Fibroblast of peridontal ligament (primary cell): ENCODE data around the gene SLC6A1.

Source experiments
- DNase-seq: peaks from one replicate; pipeline ENCODE4 v3.0.0-alpha.2; 2010; ENCODE audit errors: extremely low read depth

The SLC6A1 gene

GRCh38 chr3:11019116-11019819 is 26.7 kb downstream of the SLC6A1 start:
- no peak for DNase-seq

- no peak for DNase-seq
These were observed 28.2 kb downstream of the SLC6A1 start for GRCh38 chr3:11020764-11021163.

GRCh38 chr3:11021611-11022011 is 29.1 kb downstream of the SLC6A1 start:
- DNase-seq: no peak

DNA sequence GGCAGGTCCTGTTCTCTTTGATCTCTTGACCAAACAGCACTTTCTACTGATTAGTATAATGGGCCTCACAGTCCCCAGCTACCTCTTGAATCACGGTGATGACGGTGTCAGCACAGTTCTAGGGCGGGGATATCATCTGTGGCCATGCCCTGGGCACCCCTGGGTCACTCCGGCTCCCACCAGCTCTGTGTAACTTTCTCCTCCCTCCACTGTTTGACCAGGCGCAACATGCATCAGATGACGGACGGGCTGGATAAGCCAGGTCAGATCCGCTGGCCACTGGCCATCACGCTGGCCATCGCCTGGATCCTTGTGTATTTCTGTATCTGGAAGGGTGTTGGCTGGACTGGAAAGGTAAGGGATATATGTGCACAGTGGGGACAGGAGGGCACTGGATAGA is 29.6 kb downstream of the SLC6A1 start:
- no peak for DNase-seq

DNA sequence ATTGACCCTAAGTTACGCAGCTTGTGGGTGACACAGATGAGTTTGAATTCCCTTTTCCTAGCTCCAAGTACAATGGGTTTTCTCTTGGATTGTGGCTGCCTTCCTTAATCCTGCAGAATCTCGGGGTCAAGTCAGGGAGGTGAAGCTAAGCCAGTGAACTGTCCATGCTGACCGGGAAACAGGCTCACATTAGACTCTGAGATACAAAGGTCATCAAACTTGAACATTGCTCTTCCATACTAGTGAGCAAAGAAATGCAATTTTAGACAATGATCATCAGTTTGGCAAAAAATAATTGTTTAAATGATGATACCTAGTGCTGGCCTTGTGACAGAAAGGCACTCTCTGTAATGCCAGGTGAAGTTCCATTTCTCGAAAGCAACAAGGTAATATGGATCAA is 31.6 kb downstream of the SLC6A1 start:
- no peak for DNase-seq

- no peak for DNase-seq
These were observed 37.4 kb downstream of the SLC6A1 start for GRCh38 chr3:11029948-11030347.

GRCh38 chr3:11033871-11034270 is 41.3 kb downstream of the SLC6A1 start:
- DNase-seq: no peak

GRCh38 chr3:11034309-11034985 is 41.9 kb downstream of the SLC6A1 start:
- no peak for DNase-seq

DNA sequence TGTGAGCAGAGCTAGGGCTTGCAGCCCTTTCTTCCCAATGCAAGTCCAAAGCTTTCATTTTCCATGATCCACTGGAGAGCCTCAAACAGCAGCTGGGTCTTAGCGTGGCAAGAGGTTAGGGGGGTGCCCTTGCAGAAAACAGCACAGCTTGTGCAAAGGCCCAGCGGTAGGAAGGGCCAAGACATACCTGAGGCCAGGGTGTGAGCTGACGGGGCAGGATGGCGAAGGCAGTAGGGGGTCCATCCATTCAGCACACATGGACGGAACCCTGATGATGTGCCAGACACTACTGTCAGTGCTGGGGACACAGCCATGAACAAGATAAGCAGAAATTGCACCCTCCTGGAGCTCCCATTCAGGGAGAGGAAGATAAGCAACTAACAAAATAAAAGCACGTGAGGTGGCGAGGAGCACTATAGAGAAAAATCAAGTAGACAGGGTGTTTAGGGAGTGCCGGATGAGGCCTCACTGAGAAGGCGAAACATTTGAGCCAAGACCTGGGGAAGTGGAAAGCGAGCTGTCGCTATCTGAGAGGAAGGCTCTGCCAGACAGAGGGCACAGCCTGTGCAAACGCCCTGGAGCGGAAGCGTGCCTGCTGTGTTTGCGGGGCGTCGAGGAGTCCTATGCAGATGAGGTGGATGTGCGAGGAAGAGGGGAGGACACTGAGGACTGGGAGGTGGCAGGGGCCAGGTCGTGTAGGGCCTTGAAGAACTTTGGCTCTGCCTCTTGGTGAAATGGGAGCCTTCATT is 43.4 kb downstream of the SLC6A1 start:
- DNase-seq: no peak

DNA sequence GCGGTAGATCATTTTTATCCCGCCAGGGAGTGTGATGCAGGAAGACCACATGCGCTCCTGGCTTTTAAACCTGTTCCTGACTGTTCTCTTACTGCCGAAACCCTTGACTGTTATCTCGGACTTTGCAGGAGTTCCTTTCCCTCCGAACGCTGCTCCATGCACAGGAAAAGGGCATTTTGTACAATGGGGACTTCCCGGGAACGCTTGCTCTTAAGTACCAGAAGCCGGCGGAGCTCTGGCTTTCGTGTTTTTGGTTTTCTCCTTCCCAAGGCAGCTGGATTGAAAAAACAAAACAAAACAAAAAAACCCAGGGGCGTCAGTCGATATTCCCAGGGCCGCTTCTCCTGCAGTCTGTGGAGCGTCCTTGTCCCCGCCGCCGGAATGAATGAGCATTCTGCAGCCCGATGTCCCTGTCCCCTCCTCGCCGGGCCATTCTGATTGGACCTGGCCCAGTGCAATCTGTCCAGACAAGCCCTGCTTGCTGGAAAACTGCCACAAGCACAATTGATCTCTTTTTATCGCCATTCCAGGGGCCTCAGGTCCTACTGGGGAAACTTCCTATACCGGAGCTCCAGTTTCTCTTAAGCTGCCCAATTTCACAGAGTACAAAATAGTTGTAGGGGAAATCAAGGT is 44.8 kb downstream of the SLC6A1 start:
- no peak for DNase-seq

DNA sequence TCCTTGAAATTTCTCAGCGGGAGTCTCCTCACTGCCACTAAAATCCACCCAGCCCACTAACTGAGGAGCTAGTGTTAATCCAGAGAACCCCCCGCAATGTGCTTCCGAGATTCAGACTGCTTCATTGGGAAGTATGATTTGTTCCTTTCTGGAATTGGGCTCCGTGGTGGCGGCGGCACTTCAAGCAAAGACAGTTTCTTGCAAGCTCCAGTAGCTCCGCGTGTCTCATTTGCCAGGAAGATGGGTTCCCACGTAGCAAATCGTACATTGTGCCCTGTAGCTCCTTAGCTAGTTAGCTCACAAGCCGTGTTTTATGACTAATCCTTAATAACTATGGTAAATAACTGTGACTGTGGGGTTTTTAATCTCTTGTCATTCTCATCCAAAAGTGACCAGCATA is 45.4 kb downstream of the SLC6A1 start:
- no peak for DNase-seq

- no peak for DNase-seq
These were observed 53.0 kb downstream of the SLC6A1 start for GRCh38 chr3:11045536-11045935.

- no peak for DNase-seq
These were observed 55.0 kb downstream of the SLC6A1 start for GRCh38 chr3:11047500-11047899.

DNA sequence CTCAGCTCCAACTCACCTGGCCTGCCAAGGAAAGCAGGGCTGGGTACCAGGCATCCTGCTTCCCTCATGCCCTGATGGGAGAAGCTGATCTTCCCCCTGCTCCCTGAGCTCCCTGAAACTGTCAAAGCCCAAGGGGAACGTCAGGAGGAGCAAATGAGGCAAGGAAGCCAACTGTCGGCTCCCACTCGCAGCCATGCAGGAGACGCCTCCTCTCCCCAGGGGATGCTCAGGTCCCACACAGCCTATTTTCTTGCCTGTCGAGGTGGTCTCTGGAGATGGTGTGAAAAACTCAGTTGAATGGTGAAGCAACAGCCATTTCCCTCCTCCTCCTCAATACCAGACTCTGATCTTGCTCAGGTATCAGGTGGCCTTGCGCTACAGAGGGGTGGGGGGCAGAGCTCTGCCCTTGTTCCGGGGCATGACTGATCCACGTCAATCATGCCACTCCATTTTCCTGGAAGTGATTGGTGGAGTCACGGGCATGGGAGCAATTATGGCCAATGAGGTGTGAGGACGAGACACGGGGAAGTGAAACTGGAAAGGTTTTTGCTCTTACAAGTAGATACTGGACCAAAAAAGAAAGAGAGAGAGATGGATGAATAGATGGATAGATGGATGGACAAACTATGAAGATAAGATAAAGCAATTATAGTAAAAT is 58.2 kb downstream of the SLC6A1 start:
- no peak for DNase-seq

- no peak for DNase-seq
These were observed 61.5 kb downstream of the SLC6A1 start for GRCh38 chr3:11053926-11054503.

GRCh38 chr3:11054739-11055438 is 62.3 kb downstream of the SLC6A1 start:
- DNase-seq: no peak

GRCh38 chr3:11055496-11055895 is 62.9 kb downstream of the SLC6A1 start:
- no peak for DNase-seq

DNA sequence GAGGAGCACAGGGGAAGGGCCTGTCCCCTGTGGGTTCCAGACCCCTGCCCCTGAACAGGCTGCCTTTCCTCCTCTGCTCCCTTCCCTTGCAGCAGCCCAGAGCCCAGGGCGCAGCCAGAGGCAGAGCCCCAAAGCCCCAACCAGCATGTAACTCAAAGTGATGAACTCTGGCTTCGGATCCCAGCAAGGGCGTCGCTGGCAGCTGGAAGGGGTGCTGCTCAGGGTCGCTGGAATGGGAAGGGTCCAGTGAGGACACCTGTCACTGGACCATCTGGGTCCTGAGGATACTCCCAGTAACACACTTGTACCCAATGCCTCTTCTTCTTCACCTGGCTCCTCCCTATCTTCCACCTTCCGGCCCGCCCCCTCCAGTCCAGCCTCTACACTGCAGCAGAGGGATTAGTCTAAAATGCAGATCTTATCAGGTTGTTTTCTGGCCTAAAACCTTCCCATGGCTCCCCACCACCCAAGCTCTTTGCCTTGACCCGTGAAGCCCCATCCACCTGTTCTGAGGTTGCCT is 64.0 kb downstream of the SLC6A1 start:
- no peak for DNase-seq

GRCh38 chr3:11057655-11058054 is 65.1 kb downstream of the SLC6A1 start:
- no peak for DNase-seq

GRCh38 chr3:11059090-11059798 is 66.7 kb downstream of the SLC6A1 start:
- DNase-seq: peak; percentile 67
